NT2/D1 (cell line): ENCODE results near the gene DDX5.

Source experiments
- SUZ12 ChIP-seq: IDR thresholded peaks from 2 replicates; pipeline ENCODE4 v1.6.1; 2011; ENCODE audit not compliant: insufficient read length, insufficient read depth; ENCODE audit errors: extremely low read depth
- YY1 ChIP-seq: IDR thresholded peaks from 2 replicates; pipeline ENCODE4 v1.6.1; 2011; ENCODE audit not compliant: insufficient read length, insufficient read depth
- ZNF274 ChIP-seq: IDR thresholded peaks from 2 replicates; pipeline ENCODE4 v1.6.1; 2011; ENCODE audit warnings: mild to moderate bottlenecking, low read depth, low read length

DNA sequence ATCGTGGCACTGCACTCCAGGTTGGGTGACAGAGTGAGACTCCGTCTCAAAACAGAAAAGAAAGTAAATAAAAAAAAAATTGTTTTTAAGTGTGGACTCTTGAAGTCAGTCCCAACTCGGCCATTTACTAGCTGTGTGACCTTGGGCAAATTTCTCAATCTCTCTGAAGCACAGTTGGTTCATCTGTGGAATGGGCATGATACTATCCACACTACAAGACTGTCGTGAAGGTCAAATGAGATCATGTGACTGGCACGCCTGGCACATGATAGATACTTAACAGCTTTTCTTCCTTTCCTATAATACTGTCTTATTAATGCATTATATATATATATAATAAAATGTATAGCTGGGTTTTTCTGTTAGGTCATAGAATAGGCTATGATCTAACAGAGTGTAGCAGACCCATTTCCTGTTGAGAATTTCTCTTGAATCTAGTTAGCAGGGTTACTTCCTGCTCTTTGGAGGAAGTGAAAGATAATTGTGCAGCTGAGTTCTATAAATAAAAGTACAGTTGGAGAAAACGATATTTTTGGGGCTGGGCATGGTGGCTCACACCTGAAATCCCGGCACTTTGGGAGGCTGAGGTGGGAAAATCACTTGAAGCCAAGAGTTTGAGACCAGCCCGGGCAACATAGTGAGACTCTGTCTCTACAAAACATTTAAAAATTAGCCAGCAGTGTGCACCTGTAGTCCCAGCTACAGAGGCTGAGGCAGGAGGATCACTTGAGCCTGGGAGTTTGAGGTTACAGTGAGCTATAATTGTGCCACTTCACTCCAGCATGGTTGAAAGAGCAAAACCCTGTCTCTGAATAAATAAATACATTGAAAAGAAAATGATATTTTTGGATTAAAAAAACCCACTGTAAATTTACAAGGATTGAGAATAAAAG, 49.9 kb downstream of the DDX5 start:
- TF ChIP-seq YY1 (no peak), SUZ12 (no peak), ZNF274 (no peak)
